HepG2 (cell line): Measurements from ENCODE around the gene ELP5. TPM values are rescaled to one million over a fixed set of nuclear protein-coding genes. Genes with fewer than 3 reads are reported as not detected.

ENCODE experiments used
- ARHGAP35 ChIP-seq: sonication (generic); formaldehyde crosslinking; IDR thresholded peaks from 2 replicates; pipeline ENCODE4 v1.9.0; 2022; ENCODE audit warnings: mild to moderate bottlenecking, inconsistent platforms, moderate library complexity, missing genetic modification reagents, borderline replicate concordance
- ATRX ChIP-seq: sonication (generic); formaldehyde crosslinking; IDR thresholded peaks from 2 replicates; pipeline ENCODE4 v1.4.0; 2020; ENCODE audit warnings: missing genetic modification reagents, borderline replicate concordance
- DPF2 ChIP-seq: sonication (generic); formaldehyde crosslinking; IDR thresholded peaks from 2 replicates; pipeline ENCODE4 v1.4.0; 2020; ENCODE audit warnings: mild to moderate bottlenecking, low read depth, missing genetic modification reagents, borderline replicate concordance
- EEA1 ChIP-seq: sonication (generic); formaldehyde crosslinking; IDR thresholded peaks from 2 replicates; pipeline ENCODE4 v1.5.1; 2020; ENCODE audit warnings: mild to moderate bottlenecking, missing genetic modification reagents, borderline replicate concordance
- EED ChIP-seq: sonication (generic); formaldehyde crosslinking; IDR thresholded peaks from 2 replicates; pipeline ENCODE4 v1.5.0; 2020; ENCODE audit warnings: mild to moderate bottlenecking, missing genetic modification reagents
- FLYWCH1 ChIP-seq: sonication (generic); formaldehyde crosslinking; IDR thresholded peaks from 2 replicates; pipeline ENCODE4 v1.8.1; 2023; ENCODE audit warnings: mild to moderate bottlenecking, missing genetic modification reagents
- FOXJ3 ChIP-seq: sonication (generic); formaldehyde crosslinking; IDR thresholded peaks from 2 replicates; pipeline ENCODE4 v1.4.0; 2020; ENCODE audit warnings: missing genetic modification reagents, mild to moderate bottlenecking, borderline replicate concordance
- GPN1 ChIP-seq: sonication (generic); formaldehyde crosslinking; IDR thresholded peaks from 2 replicates; pipeline ENCODE4 v1.5.1; 2020; ENCODE audit warnings: missing genetic modification reagents, borderline replicate concordance
- POGZ ChIP-seq: sonication (generic); formaldehyde crosslinking; IDR thresholded peaks from 2 replicates; pipeline ENCODE4 v1.4.0; 2020; ENCODE audit warnings: mild to moderate bottlenecking, missing genetic modification reagents
- RXRB ChIP-seq: IDR thresholded peaks from 2 replicates; pipeline ENCODE4 v1.6.1; 2016; ENCODE audit warnings: borderline replicate concordance, missing genetic modification reagents, missing compliant biosample characterization
- TAF15 ChIP-seq: fragments of 200-400 bp; formaldehyde crosslinking; IDR thresholded peaks from one replicate; pipeline ENCODE4 v1.6.1; 2018; ENCODE audit warnings: mild to moderate bottlenecking, low read depth, low read length; ENCODE audit not compliant: poor library complexity, severe bottlenecking
- TOE1 ChIP-seq: sonication (generic); formaldehyde crosslinking; IDR thresholded peaks from 2 replicates; pipeline ENCODE4 v1.4.0; 2020; ENCODE audit warnings: mild to moderate bottlenecking, missing genetic modification reagents
- ZNF234 ChIP-seq: sonication (generic); formaldehyde crosslinking; conservative IDR thresholded peaks from 2 replicates; pipeline ENCODE4 v1.5.1; 2020; ENCODE audit warnings: mild to moderate bottlenecking, missing genetic modification reagents
- ZNF652 ChIP-seq: IDR thresholded peaks from 2 replicates; pipeline ENCODE4 v1.6.1; 2016; ENCODE audit warnings: low read depth, borderline replicate concordance
- ZNF749 ChIP-seq: sonication (generic); formaldehyde crosslinking; IDR thresholded peaks from 2 replicates; pipeline ENCODE4 v1.8.0; 2022; ENCODE audit warnings: mild to moderate bottlenecking, missing genetic modification reagents, moderate library complexity, borderline replicate concordance
- ZNF878 ChIP-seq: sonication (generic); formaldehyde crosslinking; IDR thresholded peaks from 2 replicates; pipeline ENCODE4 v1.8.1; 2023; ENCODE audit warnings: mild to moderate bottlenecking, missing genetic modification reagents, moderate library complexity
- ZSCAN21 ChIP-seq: sonication (generic); formaldehyde crosslinking; IDR thresholded peaks from 2 replicates; pipeline ENCODE4 v1.8.0; 2022; ENCODE audit warnings: mild to moderate bottlenecking, missing genetic modification reagents, moderate library complexity, borderline replicate concordance
- polyA plus RNA-seq, 8 experiments: library from polyadenylated mRNA; depleted of rRNA in 3 of 8; stranded (reverse) in 7 of 8; unstranded in 1 of 8; fragments of >200 nt; fragmentation: Illumina TruSeq in 4 of 8; extraction: Trizol in 4 of 8; gene quantifications; 2 replicates each; pipeline versions ENCODE4 v1.2.1 to v1.2.3, GENCODE V29; 2011 to 2016; ENCODE audit warnings: low read depth in 4 of 8, missing spikeins in 1 of 8, mixed read lengths in 1 of 8; ENCODE audit not compliant: insufficient read depth in 1 of 8
- total RNA-seq, 5 experiments: library from RNA; depleted of rRNA; stranded (reverse); fragments of >200 nt; fragmentation: Illumina TruSeq; extraction: Trizol; gene quantifications; 2 replicates each; pipeline ENCODE4 v1.2.3, GENCODE V29; 2016; ENCODE audit warnings: low read depth in 1 of 5
- TF ChIP-seq, protein P1 (sequence below): IDR thresholded peaks from 2 replicates; pipeline ENCODE4 v1.6.1; 2016; ENCODE audit warnings: mild to moderate bottlenecking, missing biosample characterization, missing genetic modification reagents
- TF ChIP-seq, protein P2 (sequence below): sonication (generic); formaldehyde crosslinking; IDR thresholded peaks from 2 replicates; pipeline ENCODE4 v1.4.0; 2020; ENCODE audit warnings: mild to moderate bottlenecking, missing genetic modification reagents
- TF ChIP-seq, protein P3 (sequence below): fragments of 450-650 bp; IDR thresholded peaks from 2 replicates; pipeline ENCODE4 v1.6.1; 2017
- TF ChIP-seq, protein P4 (sequence below): sonication (generic); formaldehyde crosslinking; IDR thresholded peaks from 2 replicates; pipeline ENCODE4 v1.4.0; 2020; ENCODE audit warnings: missing genetic modification reagents
- TF ChIP-seq, protein P5 (sequence below): sonication (generic); formaldehyde crosslinking; IDR thresholded peaks from 2 replicates; pipeline ENCODE4 v1.4.0; 2020; ENCODE audit warnings: missing genetic modification reagents
- TF ChIP-seq, protein P6 (sequence below): sonication (generic); formaldehyde crosslinking; IDR thresholded peaks from 2 replicates; pipeline ENCODE4 v1.5.0; 2020; ENCODE audit warnings: missing genetic modification reagents

Gene ELP5
- total and polyA plus RNA-seq, 2 of the 13 experiments (the other 11 are each of a cell fraction or from before 2014, with no cell fraction given), result 67.6 to 69.8 TPM

DNA sequence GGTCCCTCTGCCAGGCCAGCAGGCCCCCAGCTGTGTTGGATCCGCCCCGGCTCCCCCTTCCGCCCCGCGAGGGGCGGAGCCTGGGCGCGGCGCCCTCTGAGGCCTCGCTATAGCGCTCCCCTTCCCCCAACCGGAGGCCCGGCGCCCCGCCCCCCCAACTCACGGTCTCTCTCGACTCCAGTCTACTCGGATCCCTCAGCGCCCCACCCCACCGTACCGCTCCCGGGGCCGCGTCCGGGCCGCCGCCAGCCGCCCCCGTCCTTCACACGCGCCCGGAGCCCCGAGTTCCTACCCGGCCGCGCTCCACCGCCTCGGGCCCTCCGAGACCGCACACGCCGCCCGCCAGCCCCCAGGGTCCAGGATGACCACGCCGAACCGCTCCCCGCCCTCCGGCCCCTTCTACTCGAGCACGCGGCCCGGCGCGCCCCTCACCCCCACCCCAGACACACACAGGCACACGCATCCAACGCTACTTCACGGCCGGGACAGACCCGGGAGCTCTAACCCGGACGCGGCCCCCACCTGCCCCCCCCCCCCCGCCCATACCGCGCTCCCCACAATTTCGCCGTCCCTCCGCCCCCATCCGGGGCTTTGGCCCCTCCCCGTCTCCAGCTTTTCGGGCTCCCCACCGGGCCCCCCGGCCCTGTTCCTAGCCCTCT, 14.1 kb upstream of the ELP5 start (continued):
- TF ChIP-seq, protein P1, sequence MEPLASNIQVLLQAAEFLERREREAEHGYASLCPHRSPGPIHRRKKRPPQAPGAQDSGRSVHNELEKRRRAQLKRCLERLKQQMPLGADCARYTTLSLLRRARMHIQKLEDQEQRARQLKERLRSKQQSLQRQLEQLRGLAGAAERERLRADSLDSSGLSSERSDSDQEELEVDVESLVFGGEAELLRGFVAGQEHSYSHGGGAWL (CRISPR knock-in tag), result 0 out of 2 replicates have a peak, but pooled peaks have one; percentile 39
- TF ChIP-seq EEA1, result no peak
- no peak for TF ChIP-seq ARHGAP35 (CRISPR knock-in tag)
- TF ChIP-seq ZSCAN21, result 0 out of 2 replicates have a peak, but pooled peaks have one; percentile 43
- no peak for TF ChIP-seq POGZ
- TF ChIP-seq RXRB (CRISPR knock-in tag), result no peak
- TF ChIP-seq FOXJ3, result no peak
- TF ChIP-seq, protein P2, sequence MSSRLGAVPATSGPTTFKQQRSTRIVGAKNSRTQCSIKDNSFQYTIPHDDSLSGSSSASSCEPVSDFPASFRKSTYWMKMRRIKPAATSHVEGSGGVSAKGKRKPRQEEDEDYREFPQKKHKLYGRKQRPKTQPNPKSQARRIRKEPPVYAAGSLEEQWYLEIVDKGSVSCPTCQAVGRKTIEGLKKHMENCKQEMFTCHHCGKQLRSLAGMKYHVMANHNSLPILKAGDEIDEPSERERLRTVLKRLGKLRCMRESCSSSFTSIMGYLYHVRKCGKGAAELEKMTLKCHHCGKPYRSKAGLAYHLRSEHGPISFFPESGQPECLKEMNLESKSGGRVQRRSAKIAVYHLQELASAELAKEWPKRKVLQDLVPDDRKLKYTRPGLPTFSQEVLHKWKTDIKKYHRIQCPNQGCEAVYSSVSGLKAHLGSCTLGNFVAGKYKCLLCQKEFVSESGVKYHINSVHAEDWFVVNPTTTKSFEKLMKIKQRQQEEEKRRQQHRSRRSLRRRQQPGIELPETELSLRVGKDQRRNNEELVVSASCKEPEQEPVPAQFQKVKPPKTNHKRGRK (CRISPR knock-in tag), result no peak
- TF ChIP-seq ATRX (CRISPR knock-in tag), result no peak
- no peak; the same call in 1 of the 2 replicates for TF ChIP-seq ZNF749 (CRISPR knock-in tag)
- no peak for TF ChIP-seq TOE1 (CRISPR knock-in tag)
- TF ChIP-seq, protein P3, sequence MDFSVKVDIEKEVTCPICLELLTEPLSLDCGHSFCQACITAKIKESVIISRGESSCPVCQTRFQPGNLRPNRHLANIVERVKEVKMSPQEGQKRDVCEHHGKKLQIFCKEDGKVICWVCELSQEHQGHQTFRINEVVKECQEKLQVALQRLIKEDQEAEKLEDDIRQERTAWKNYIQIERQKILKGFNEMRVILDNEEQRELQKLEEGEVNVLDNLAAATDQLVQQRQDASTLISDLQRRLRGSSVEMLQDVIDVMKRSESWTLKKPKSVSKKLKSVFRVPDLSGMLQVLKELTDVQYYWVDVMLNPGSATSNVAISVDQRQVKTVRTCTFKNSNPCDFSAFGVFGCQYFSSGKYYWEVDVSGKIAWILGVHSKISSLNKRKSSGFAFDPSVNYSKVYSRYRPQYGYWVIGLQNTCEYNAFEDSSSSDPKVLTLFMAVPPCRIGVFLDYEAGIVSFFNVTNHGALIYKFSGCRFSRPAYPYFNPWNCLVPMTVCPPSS, result no peak
- no peak for TF ChIP-seq ZNF878 (CRISPR knock-in tag)
- no peak for TF ChIP-seq FLYWCH1 (CRISPR knock-in tag)
- no peak for TF ChIP-seq ZNF234 (CRISPR knock-in tag)
- no peak for TF ChIP-seq TAF15
- no peak for TF ChIP-seq EED
- no peak for TF ChIP-seq DPF2 (CRISPR knock-in tag)
- no peak for TF ChIP-seq ZNF652
- TF ChIP-seq, protein P4, sequence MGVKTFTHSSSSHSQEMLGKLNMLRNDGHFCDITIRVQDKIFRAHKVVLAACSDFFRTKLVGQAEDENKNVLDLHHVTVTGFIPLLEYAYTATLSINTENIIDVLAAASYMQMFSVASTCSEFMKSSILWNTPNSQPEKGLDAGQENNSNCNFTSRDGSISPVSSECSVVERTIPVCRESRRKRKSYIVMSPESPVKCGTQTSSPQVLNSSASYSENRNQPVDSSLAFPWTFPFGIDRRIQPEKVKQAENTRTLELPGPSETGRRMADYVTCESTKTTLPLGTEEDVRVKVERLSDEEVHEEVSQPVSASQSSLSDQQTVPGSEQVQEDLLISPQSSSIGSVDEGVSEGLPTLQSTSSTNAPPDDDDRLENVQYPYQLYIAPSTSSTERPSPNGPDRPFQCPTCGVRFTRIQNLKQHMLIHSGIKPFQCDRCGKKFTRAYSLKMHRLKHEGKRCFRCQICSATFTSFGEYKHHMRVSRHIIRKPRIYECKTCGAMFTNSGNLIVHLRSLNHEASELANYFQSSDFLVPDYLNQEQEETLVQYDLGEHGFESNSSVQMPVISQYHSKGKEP (CRISPR knock-in tag), result no peak
- TF ChIP-seq, protein P5, sequence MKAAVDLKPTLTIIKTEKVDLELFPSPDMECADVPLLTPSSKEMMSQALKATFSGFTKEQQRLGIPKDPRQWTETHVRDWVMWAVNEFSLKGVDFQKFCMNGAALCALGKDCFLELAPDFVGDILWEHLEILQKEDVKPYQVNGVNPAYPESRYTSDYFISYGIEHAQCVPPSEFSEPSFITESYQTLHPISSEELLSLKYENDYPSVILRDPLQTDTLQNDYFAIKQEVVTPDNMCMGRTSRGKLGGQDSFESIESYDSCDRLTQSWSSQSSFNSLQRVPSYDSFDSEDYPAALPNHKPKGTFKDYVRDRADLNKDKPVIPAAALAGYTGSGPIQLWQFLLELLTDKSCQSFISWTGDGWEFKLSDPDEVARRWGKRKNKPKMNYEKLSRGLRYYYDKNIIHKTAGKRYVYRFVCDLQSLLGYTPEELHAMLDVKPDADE, result no peak
- TF ChIP-seq GPN1, result no peak
- TF ChIP-seq, protein P6, sequence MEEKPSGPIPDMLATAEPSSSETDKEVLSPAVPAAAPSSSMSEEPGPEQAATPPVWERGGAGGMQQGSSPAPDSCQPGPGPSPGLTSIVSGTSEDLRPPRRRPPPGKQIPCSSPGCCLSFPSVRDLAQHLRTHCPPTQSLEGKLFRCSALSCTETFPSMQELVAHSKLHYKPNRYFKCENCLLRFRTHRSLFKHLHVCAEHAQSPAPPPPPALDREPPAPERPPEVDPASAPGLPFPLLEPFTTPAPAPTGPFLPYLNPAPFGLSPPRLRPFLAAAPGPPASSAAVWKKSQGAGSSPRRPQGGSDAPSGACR (CRISPR knock-in tag), result no peak
